ENCODE data around the gene PLBD2.

DNA sequence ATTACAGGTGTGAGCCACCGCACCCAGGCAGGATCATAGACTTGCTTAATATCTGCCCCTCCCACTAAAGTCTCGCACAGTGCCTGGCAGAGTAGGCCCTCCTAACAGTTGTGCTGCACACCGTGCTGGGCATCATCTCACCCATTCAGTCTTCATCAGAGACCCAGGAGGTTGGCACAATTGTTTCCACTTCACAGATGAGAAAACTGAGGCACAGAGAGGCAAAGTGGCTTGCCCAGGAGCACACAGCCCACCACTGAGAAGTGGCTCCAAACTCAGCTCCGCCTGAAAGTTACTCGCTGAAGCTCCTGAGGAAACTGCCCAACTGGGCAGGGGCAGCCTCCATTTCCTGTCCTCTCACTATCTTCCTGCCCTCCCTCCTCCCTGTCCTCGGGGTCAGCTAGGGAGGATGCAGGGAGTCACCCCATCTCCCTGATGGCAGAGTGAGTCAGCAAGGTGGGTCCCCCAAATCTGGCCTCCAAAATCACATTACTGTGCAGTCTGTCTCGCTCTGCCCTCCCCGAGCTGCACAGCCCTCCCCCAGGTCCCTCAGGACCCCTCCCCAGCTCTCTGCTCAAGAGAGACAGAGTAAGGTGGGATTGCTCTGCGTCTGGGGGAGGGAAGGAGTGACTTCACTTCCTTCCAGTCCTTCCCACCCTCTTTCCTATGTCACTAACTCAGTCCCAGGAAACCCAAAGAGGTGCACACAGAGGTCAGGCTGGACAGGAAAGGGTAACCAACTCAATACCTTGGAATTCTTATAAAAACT lies 29.2 kb upstream of the PLBD2 start:
- TF ChIP-seq, protein P1, sequence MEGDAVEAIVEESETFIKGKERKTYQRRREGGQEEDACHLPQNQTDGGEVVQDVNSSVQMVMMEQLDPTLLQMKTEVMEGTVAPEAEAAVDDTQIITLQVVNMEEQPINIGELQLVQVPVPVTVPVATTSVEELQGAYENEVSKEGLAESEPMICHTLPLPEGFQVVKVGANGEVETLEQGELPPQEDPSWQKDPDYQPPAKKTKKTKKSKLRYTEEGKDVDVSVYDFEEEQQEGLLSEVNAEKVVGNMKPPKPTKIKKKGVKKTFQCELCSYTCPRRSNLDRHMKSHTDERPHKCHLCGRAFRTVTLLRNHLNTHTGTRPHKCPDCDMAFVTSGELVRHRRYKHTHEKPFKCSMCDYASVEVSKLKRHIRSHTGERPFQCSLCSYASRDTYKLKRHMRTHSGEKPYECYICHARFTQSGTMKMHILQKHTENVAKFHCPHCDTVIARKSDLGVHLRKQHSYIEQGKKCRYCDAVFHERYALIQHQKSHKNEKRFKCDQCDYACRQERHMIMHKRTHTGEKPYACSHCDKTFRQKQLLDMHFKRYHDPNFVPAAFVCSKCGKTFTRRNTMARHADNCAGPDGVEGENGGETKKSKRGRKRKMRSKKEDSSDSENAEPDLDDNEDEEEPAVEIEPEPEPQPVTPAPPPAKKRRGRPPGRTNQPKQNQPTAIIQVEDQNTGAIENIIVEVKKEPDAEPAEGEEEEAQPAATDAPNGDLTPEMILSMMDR (IDR thresholded peaks at IDR 0.05; ENCODE audit: insufficient read depth, low read depth, low read length) = no peak
- TF ChIP-seq EZH2 (IDR thresholded peaks at IDR 0.05; ENCODE audit: insufficient read depth, low read length) = no peak

Data from astrocyte (in vitro differentiated cells and primary cell).